ENCODE data around the gene PLCB4.

The PLCB4 gene

GRCh38 chr20:9269280-9269971 lies 200.5 kb downstream of the PLCB4 start:
- Histone ChIP-seq H4K20me1 (ENCODE audit: insufficient read depth, low read length, poor library complexity, severe bottlenecking) (no peaks in the 10 kb centered on the region), H3K9me2 (replicated peaks; ENCODE audit: low read depth, low read length) (no peaks in the 10 kb centered on the region), H2AFZ (ENCODE audit: low read length) (no peak overlapping the region), H3K4me2 (ENCODE audit: low read depth, low read length, poor library complexity, severe bottlenecking) (no peak overlapping the region), H3K4me1 (ENCODE audit: insufficient read depth, low read length, poor library complexity, severe bottlenecking) (peaks cover 3% of the 10 kb centered on the region), H3K4me3 (ENCODE audit: low read length, poor library complexity, severe bottlenecking) (no peak overlapping the region), H3K36me3 (ENCODE audit: insufficient read depth, low read length) (no peaks in the 10 kb centered on the region), H3K9me3 (ENCODE audit: insufficient read depth, low read depth, low read length) (no peaks in the 10 kb centered on the region), H3K79me2 (ENCODE audit: insufficient read depth, low read length) (no peaks in the 10 kb centered on the region), H3K9ac (ENCODE audit: low read depth, low read length, poor library complexity, severe bottlenecking) (no peak overlapping the region), H3F3A (ENCODE audit: low read depth) (no peaks in the 10 kb centered on the region), H3K27me3 (ENCODE audit: insufficient read depth, low read length, poor library complexity, severe bottlenecking) (no peaks in the 10 kb centered on the region)
- TF ChIP-seq EZH2phosphoT487 (IDR thresholded peaks at IDR 0.05; ENCODE audit: borderline replicate concordance) = no peak
- no peak for TF ChIP-seq CTCF (conservative IDR thresholded peaks at IDR 0.05; ENCODE audit: low read length)

GRCh38 chr20:9270831-9271230 lies 201.9 kb downstream of the PLCB4 start:
- Histone ChIP-seq H3K4me2 (ENCODE audit: low read depth, low read length, poor library complexity, severe bottlenecking) (no peak overlapping the region), H3K27me3 (ENCODE audit: insufficient read depth, low read length, poor library complexity, severe bottlenecking) (no peaks in the 10 kb centered on the region)

GRCh38 chr20:9276966-9277468 lies 208.1 kb downstream of the PLCB4 start:
- Histone ChIP-seq H3K79me2 (ENCODE audit: insufficient read depth, low read length) (no peaks in the 10 kb centered on the region), H3F3A (ENCODE audit: low read depth) (no peaks in the 10 kb centered on the region), H3K4me2 (ENCODE audit: low read depth, low read length, poor library complexity, severe bottlenecking) (peak overlapping the region; percentile 8), H2AFZ (ENCODE audit: low read length) (no peak overlapping the region), H3K9me2 (replicated peaks; ENCODE audit: low read depth, low read length) (no peaks in the 10 kb centered on the region), H3K4me1 (ENCODE audit: insufficient read depth, low read length, poor library complexity, severe bottlenecking) (peaks cover 43% of the 10 kb centered on the region), H3K27me3 (ENCODE audit: insufficient read depth, low read length, poor library complexity, severe bottlenecking) (no peaks in the 10 kb centered on the region), H3K9me3 (ENCODE audit: insufficient read depth, low read depth, low read length) (no peaks in the 10 kb centered on the region), H3K36me3 (ENCODE audit: insufficient read depth, low read length) (no peaks in the 10 kb centered on the region), H3K4me3 (ENCODE audit: low read length, poor library complexity, severe bottlenecking) (no peak overlapping the region), H3K9ac (ENCODE audit: low read depth, low read length, poor library complexity, severe bottlenecking) (no peak overlapping the region), H4K20me1 (ENCODE audit: insufficient read depth, low read length, poor library complexity, severe bottlenecking) (no peaks in the 10 kb centered on the region)
- TF ChIP-seq CTCF (conservative IDR thresholded peaks at IDR 0.05; ENCODE audit: low read length) (no peak), EZH2phosphoT487 (IDR thresholded peaks at IDR 0.05; ENCODE audit: borderline replicate concordance) (no peak)

More at GRCh38 chr20:9270831-9271230, 201.9 kb downstream of the PLCB4 start:
- no peaks in the 10 kb centered on the region for H3K79me2 ChIP-seq (ENCODE audit: insufficient read depth, low read length)
- no peaks in the 10 kb centered on the region for H3K9me2 ChIP-seq (replicated peaks; ENCODE audit: low read depth, low read length)
- no peaks in the 10 kb centered on the region for H4K20me1 ChIP-seq (ENCODE audit: insufficient read depth, low read length, poor library complexity, severe bottlenecking)
- H3K36me3 ChIP-seq (ENCODE audit: insufficient read depth, low read length) = no peaks in the 10 kb centered on the region
- no peaks in the 10 kb centered on the region for H3K9me3 ChIP-seq (ENCODE audit: insufficient read depth, low read depth, low read length)
- no peak overlapping the region for H2AFZ ChIP-seq (ENCODE audit: low read length)
- no peak overlapping the region for H3K9ac ChIP-seq (ENCODE audit: low read depth, low read length, poor library complexity, severe bottlenecking)
- no peaks in the 10 kb centered on the region for H3F3A ChIP-seq (ENCODE audit: low read depth)
- peaks cover 3% of the 10 kb centered on the region for H3K4me1 ChIP-seq (ENCODE audit: insufficient read depth, low read length, poor library complexity, severe bottlenecking)
- TF ChIP-seq CTCF (conservative IDR thresholded peaks at IDR 0.05; ENCODE audit: low read length) (no peak), EZH2phosphoT487 (IDR thresholded peaks at IDR 0.05; ENCODE audit: borderline replicate concordance) (no peak)
- H3K4me3 ChIP-seq (ENCODE audit: low read length, poor library complexity, severe bottlenecking) = no peak overlapping the region
